MM.1S (cell line): ENCODE data around the gene CDK5.

Source experiments
- EZH2 ChIP-seq: fragments of 300-600 bp; sonication (generic); optimal IDR thresholded peaks from 2 replicates; pipeline ENCODE3; 2017; ENCODE audit warnings: low read depth, mild to moderate bottlenecking, antibody characterized with exemption, low read length, mixed read lengths
- TF ChIP-seq, protein P1 (sequence below): fragments of 300-600 bp; sonication (generic); IDR thresholded peaks from 2 replicates; pipeline ENCODE4 v1.5.1; 2016; ENCODE audit warnings: antibody characterized with exemption, low read length, mixed read lengths

DNA sequence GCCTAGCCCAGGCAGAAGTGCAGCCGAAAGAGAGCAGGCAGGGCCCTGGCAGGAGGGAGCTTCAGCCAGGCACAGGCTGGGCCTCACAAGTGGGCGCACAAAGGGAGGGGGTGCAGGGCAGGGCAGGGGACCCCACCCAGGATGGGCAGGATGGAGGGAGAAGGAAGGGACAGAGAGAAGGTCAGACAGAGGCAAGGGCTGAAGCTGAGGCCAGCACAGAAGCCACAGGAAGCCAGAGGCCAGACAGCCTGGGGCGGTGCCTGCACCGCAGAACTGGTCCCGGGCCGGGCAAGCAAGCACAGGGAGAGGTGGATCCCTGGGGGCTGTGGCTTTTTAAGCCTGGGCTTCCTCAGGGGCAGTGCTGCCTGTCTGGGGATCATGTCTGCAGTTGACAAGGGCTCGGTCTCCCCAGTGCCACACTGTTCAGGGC is 50.2 kb downstream of the CDK5 start:
- no peak for TF ChIP-seq EZH2
- TF ChIP-seq, protein P1, sequence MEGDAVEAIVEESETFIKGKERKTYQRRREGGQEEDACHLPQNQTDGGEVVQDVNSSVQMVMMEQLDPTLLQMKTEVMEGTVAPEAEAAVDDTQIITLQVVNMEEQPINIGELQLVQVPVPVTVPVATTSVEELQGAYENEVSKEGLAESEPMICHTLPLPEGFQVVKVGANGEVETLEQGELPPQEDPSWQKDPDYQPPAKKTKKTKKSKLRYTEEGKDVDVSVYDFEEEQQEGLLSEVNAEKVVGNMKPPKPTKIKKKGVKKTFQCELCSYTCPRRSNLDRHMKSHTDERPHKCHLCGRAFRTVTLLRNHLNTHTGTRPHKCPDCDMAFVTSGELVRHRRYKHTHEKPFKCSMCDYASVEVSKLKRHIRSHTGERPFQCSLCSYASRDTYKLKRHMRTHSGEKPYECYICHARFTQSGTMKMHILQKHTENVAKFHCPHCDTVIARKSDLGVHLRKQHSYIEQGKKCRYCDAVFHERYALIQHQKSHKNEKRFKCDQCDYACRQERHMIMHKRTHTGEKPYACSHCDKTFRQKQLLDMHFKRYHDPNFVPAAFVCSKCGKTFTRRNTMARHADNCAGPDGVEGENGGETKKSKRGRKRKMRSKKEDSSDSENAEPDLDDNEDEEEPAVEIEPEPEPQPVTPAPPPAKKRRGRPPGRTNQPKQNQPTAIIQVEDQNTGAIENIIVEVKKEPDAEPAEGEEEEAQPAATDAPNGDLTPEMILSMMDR = no peak
